ENCODE measurements around the gene TSHZ1.
A peak's percentile ranks its signal among the peaks of the same experiment; 100 is the strongest.

Gene TSHZ1

GRCh38 chr18:75277610-75277928, 67.0 kb downstream of the TSHZ1 start:
- no peak for DNase-seq

DNA sequence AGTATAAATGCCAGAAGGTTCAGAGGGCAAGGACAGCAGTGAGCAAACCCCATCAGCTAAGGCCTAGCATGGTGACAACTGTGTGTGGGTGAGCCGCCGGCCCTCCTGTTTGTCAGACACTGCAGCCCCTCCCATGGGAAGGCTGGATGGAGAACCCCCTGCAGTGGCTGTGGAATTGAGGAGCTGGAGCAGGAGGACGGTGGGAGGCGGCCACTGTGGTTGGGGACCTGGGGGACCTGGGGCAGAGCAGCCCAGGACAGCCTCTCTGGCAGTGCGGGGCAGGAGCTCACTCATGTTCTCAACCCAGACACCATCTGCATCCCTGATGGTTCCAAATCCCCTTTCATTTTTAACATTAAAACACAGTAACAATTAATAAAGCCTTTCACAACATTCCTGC, 68.8 kb downstream of the TSHZ1 start:
- no peak for DNase-seq

DNA sequence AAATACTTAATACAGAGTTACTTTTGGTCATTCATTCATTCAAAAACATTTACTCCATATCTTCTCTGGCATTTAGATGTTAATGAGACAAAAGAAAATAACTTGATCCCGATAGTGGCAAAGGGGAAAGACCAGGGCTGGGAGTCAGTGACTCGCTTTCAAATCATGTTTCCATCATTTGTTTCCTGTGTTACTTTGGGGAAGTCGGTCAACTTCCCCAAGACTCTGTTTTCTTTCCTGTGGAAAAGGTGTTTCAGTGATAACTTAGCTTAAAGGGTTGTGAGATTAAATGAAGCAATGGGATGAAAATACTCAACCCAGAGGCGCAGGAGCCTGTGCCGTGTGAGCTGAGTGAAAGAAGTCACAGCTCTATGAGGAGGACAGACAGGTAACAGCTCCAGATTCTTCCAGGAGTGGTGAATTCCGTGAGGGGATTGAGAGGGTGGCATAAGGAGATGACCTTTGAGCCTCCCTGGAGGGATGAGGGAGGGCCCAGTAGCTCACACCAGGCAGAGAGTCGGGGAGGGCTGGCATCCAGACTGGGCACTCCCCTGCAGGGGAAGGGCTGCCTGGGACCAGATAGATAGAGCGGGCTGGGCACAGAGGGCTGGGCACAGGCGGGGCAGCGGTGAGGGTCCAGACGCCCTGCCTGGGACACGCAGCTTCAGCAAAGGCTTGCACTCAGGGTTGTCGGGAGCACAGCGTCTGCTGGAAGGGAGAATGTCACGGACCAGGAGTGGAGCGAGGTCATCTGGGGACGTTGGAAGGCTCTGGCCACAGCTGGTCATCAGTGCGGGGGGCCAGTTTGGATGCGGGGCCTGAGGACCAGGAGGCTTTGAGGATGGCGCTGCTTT, 70.1 kb downstream of the TSHZ1 start:
- DNase-seq, result peak; percentile 23

DNA sequence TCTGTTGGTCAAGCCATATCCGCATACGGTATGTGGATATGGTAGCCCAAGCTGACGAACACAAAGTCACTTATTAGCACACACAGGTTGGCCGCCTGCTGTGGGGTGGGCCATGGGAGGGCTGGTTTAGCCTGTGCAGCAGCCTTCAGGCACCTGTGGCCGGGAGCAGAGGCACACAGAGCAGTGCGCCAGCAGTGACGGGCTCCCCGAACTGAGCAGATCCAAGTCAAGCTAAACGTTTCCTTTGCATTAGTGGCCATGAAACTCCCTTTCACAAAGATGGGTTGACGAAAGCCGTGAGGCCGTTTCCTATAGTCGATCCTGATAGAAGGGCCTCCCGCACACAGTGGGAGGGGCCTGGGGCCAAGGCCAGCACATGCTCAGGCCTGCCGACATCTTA, 72.1 kb downstream of the TSHZ1 start:
- DNase-seq, result no peak

DNA sequence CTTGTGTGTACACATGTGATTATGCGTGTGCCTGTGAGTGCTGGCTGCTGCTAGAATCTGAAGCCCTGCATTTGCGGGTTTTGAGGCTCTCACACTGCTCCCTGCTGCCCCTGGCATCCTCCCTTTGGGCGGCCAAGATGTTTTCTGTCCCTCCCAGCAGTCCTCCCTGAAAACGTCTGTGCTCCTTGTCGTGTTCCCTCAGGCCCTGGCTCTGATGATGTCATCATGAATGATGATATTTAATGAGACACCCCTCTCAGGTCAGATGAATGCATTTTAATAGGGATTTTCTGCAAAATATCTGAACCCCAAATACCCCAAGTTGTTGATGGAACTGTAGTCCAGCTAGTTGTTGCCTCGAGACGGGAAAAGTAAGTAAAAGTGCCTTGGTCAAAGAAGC, 73.1 kb downstream of the TSHZ1 start:
- DNase-seq, result no peak

GRCh38 chr18:75284566-75284965, 74.0 kb downstream of the TSHZ1 start:
- no peak for DNase-seq

DNA sequence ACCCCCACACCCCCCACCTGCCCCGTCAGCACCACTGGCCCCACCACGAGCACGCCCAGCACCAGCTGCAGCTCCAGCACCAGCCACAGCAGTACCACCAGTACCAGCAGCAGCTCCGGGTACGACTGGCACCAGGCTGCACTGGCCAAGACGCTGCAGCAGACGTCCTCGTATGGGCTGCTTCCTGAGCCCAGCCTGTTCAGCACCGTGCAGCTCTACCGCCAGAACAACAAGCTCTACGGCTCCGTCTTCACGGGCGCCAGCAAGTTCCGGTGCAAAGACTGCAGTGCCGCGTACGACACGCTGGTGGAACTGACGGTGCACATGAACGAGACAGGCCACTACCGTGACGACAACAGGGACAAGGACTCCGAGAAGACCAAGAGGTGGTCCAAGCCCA, 75.3 kb downstream of the TSHZ1 start:
- DNase-seq, result no peak

GRCh38 chr18:75287006-75287405, 76.4 kb downstream of the TSHZ1 start:
- no peak for DNase-seq

GRCh38 chr18:75287700-75288099, 77.1 kb downstream of the TSHZ1 start:
- no peak for DNase-seq

- no peak for DNase-seq
Observed at GRCh38 chr18:75289761-75290160, 79.2 kb downstream of the TSHZ1 start.

GRCh38 chr18:75290737-75291358, 80.3 kb downstream of the TSHZ1 start:
- no peak for DNase-seq

DNA sequence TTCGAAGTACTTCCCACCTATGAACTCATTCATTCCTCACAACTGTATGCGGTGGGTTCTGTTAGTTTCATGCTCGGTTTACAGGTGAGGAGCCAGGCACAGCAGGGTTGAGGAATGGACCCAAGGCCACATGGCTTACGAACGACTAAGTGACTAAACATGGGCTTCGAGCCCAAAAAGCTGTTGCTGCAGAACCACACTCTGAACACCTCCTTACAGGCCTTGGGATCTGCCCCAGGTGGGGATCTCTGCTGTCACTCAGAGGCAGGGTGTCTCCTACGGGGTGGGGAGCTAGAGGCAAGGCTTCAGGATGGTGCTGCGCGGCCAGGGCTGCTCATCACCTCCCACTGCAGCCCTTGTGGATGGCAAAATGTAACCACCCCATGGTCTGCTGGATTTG, 80.9 kb downstream of the TSHZ1 start:
- no peak for DNase-seq

GRCh38 chr18:75293591-75293990, 83.0 kb downstream of the TSHZ1 start:
- no peak for DNase-seq

DNA sequence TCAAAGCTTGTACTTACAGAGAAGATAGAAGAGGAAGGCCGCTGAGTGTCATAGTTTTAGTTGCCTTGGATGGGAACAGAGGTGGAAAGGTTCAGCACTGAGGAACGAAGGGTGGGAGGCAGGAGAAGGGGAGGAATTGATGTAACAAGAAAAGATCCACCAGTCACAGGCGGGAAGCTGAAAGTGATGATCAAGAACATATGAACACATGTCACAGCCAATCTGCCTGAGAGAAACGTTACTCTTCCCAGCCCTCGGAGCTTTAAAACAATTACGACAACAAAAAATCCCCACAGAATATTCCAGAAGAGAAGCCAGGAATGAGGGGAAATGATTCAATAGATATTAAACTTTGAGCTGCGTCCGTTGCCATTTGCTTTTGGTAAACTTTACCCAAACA, 87.1 kb downstream of the TSHZ1 start:
- DNase-seq, result no peak

DNA sequence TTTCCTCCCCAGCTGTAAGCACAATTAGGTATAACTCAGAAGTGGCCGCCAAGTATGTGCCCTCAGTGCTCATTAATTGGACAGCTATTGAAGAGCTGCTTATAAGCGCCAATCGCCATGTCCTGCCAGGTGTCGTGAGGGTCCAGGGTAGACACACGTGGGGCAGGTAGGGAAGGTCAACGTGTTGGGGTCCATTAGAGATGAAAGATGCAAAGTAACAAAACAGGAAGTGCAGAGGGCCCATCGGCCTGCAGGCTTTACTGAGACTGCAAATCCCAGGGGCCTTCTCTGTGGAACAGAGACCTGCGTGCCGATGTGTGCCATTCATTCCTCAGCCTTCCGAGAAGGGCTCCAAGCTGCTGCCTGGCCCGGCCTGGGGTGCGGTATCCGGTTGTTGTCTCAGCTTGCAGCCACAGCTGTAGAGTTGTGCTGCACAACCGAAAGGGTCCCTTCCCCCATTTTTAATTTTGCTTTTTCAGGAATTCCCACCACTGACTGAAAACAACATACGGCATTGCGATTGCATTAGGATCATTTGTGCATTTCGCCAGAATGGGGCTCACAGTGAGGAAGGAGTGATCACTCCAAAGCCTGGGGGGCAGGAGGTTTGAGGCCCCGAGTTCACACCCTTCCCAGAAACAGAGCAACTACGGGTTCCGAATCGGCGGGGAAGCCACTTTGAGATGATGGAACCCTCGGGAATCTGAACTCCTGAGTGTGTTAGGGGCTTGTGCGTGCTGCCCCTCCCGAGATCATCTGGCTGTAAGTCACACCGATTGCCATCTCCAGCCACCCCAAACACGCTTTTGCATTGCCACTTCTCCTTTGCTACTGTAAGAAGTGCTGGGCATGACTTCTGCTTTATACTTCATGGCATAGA, 94.3 kb downstream of the TSHZ1 start:
- no peak for DNase-seq

DNA sequence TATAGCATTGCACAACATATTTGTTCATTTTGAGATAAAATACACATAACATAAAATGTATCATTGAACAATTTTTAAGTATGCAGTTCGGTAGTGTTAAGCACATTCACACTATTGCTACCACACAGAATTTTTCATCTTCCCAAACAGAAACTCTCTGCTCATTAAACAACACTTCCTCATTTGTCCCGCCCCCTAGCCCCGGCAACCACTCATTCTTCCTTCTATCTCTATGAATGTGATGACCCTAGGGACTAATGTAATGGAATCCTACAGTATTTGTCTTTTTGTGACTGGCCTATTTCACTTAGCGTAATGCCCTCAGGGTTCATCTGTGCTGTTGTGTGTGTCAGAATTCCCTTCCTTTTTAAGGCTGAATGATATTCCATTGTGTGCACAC, 95.4 kb downstream of the TSHZ1 start:
- no peak for DNase-seq

GRCh38 chr18:75307530-75307929, 96.9 kb downstream of the TSHZ1 start:
- peak; percentile 37 for DNase-seq

GRCh38 chr18:75309564-75309963, 99.0 kb downstream of the TSHZ1 start:
- DNase-seq, result no peak

DNA sequence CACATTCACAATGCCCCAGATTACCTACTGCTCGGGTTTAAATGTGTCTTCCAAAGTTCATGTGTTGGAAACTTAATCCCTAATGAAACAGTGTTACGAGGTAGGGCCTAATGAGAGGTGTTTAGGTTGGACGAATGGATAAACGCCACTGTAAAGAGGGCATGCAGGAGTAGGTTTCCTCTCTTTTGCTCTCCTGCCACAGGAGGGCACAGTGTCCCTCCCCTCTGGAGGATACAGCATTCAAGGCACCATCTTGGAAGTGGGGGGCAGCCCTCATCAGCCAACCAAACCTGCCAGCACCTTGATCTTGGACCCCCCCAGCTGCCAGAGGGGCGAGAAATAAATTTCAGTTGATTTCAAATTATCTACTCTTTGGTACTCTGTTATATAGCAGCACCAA, 103.5 kb downstream of the TSHZ1 start:
- DNase-seq, result no peak

DNA sequence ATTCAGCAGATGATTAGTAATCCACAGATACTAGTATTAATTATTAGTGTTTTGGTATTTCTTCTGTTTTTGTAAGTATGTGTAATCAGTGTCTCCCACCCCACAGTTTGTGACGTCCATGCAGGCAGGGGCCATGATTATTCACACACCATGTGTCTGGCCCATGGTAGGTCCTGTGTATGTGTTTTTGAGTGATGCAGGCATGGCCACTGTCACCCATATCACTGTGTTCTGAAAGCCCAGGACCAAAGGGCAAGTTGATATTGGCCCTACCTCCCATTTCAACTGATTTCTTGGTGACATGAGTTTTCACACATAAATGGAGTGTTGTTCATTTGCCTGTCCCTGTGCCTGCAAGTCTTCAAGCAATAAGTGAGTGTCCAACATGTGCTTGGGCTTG, 104.0 kb downstream of the TSHZ1 start:
- DNase-seq, result no peak

GRCh38 chr18:75316223-75316622, 105.6 kb downstream of the TSHZ1 start:
- DNase-seq, result no peak

DNA sequence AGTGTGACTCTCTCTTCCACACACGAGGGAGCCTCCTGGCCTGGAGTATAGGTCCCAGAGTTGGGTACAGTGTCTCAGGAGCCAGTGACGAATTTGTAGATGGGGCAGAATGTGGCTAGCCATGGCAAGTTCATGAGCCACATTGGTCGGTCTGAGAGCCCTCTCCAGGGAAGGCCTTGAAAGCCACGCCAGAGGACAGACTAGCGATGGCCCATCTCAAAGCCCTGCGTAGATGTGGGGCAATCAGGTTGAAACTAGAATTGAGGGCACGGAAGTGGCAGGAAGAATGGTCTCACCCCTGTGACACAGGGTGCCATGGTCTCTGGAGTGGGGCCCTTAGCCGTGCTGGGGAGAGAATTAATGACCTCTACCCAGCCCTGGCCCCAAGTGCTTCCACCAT, 106.2 kb downstream of the TSHZ1 start:
- DNase-seq, result no peak

GRCh38 chr18:75317300-75317699, 106.7 kb downstream of the TSHZ1 start:
- no peak for DNase-seq

DNA sequence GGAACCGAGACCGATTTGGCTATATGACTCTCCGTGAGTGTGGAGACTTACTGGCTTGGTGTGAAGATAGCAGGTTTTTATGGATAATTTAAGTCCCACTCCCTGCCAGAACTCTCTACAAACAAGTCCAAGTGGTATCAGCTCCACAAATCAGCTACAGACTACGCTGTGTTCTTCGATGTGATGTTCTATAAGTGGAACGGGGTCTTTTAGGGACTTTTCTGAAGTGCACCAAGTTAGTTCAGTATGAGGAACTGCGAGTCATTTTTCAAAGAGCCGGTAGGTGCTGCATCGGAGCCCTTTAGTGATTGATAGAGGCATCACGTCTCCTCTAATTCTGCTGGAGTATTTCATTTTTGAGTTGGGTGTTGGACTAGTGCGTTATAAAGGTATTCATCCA, 107.1 kb downstream of the TSHZ1 start:
- no peak for DNase-seq
